ENCODE measurements around the gene CD2AP. TPM values are rescaled to one million over a fixed set of nuclear protein-coding genes. Genes with fewer than 3 reads are reported as not detected.

CD2AP gene
- total RNA-seq, 3 donors from 2014 or later, result 21.3 to 60.7 (median 34.4) TPM

GRCh38 chr6:47520282-47520681, 42.7 kb downstream of the CD2AP start:
- H3K4me3 ChIP-seq, result no peak overlapping the region
- no peak for DNase-seq (ENCODE audit: low spot score in 2 of 2)
- H3K27me3 ChIP-seq, result no peaks in the 10 kb centered on the region
- H3K36me3 ChIP-seq, result no peaks in the 10 kb centered on the region
- no peaks in the 10 kb centered on the region for H3K4me1 ChIP-seq
- no peak overlapping the region for H3K27ac ChIP-seq
- TF ChIP-seq CTCF (IDR thresholded peaks at IDR 0.05) (no peak), POLR2AphosphoS5 (IDR thresholded peaks at IDR 0.05) (no peak)
- H3K9me3 ChIP-seq, result no peaks in the 10 kb centered on the region
- intact Hi-C loops (cut with DNase I; ENCODE audit: low total_unique reads), result no loop called here

- no peaks in the 10 kb centered on the region for H3K4me1 ChIP-seq
- H3K27ac ChIP-seq, result no peak overlapping the region
- intact Hi-C loops (cut with DNase I; ENCODE audit: low total_unique reads), result no loop called here
- no peaks in the 10 kb centered on the region for H3K27me3 ChIP-seq
- H3K36me3 ChIP-seq, result no peaks in the 10 kb centered on the region
- H3K9me3 ChIP-seq, result no peaks in the 10 kb centered on the region
- TF ChIP-seq CTCF (IDR thresholded peaks at IDR 0.05) (no peak), POLR2A (IDR thresholded peaks at IDR 0.05) (no peak), POLR2AphosphoS5 (IDR thresholded peaks at IDR 0.05) (no peak)
- no peak overlapping the region for H3K4me3 ChIP-seq
- DNase-seq (ENCODE audit: low spot score in 2 of 2), result no peak
These were observed 44.4 kb downstream of the CD2AP start for GRCh38 chr6:47521961-47522360.

DNA sequence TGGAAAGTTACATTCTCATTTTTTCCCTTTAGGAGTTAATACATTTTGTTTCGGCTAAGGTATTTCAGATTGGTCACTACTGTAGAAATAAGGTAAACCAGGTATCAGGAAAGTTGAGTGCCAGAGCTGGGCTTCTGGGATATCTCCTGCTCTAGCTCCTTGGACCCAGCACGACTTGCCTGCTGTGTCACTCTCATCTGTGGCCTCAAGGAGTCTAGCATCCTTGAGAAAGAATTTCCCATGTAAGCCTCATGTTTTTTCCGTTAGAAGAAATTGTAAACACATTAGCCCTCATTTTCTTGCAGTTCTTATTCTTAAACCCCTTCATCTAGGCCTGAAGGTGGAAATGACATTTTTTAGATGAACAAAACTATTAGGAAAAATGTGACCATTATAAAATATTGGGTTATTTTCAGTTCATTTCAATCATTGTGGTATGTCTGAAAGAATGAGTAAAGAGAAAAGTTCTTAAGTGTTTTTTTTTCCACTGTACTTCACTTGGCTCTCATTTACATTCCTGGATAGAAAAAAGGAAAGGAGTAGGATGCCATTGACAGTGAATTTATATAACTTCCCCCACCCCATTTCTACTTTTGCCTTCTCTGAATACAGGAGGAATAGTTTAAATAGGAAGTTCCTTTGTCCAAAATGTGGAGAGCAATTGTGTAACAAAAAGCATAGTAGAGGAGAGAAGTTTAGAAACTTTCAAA, 46.7 kb downstream of the CD2AP start:
- Histone ChIP-seq H3K27ac (no peak overlapping the region), H3K9me3 (no peaks in the 10 kb centered on the region), H3K36me3 (no peaks in the 10 kb centered on the region), H3K4me1 (no peaks in the 10 kb centered on the region), H3K27me3 (no peaks in the 10 kb centered on the region), H3K4me3 (no peak overlapping the region)
- intact Hi-C loops (cut with DNase I; ENCODE audit: low total_unique reads), result no loop called here
- no peak for DNase-seq (ENCODE audit: low spot score in 2 of 2)
- TF ChIP-seq CTCF (IDR thresholded peaks at IDR 0.05) (no peak), POLR2A (IDR thresholded peaks at IDR 0.05) (no peak), POLR2AphosphoS5 (IDR thresholded peaks at IDR 0.05) (no peak)

- intact Hi-C loops (cut with DNase I; ENCODE audit: low total_unique reads), result no loop called here
- Histone ChIP-seq H3K27me3 (no peaks in the 10 kb centered on the region), H3K9me3 (no peaks in the 10 kb centered on the region), H3K4me1 (no peaks in the 10 kb centered on the region), H3K27ac (no peak overlapping the region), H3K4me3 (no peak overlapping the region), H3K36me3 (no peaks in the 10 kb centered on the region)
- TF ChIP-seq POLR2AphosphoS5 (IDR thresholded peaks at IDR 0.05) (no peak), POLR2A (IDR thresholded peaks at IDR 0.05) (no peak), CTCF (IDR thresholded peaks at IDR 0.05) (no peak)
- no peak for DNase-seq (ENCODE audit: low spot score in 2 of 2)
These were observed 47.9 kb downstream of the CD2AP start for GRCh38 chr6:47525330-47526057.

DNA sequence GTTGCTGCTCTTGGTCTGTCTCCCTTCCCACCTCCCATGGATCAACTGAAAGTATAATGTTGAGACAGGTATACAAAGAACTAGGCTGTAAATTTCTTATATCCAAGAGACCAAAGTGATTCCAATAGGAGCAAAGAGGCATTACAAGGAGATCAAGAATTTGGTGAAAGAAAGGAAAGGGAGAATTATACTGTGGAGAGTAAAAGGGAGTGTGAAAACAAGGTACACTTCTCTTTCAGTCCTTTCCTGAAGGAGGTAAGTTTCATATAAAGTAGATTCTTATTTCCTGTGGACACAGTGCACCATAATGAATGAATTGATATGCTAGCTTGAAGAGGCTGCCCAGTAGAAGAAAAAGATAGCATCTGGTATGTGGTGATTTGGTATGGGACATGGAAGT, 49.7 kb downstream of the CD2AP start:
- Histone ChIP-seq H3K36me3 (no peaks in the 10 kb centered on the region), H3K4me3 (no peak overlapping the region), H3K27me3 (no peaks in the 10 kb centered on the region), H3K9me3 (no peaks in the 10 kb centered on the region), H3K27ac (no peak overlapping the region), H3K4me1 (no peaks in the 10 kb centered on the region)
- no peak for DNase-seq (ENCODE audit: low spot score in 2 of 2)
- intact Hi-C loops (cut with DNase I; ENCODE audit: low total_unique reads), result no loop called here
- TF ChIP-seq POLR2A (IDR thresholded peaks at IDR 0.05), result no peak
- TF ChIP-seq CTCF (IDR thresholded peaks at IDR 0.05), result no peak
- no peak for TF ChIP-seq POLR2AphosphoS5 (IDR thresholded peaks at IDR 0.05)

All from breast epithelium (tissue), 4 donors.